ENCODE data around the gene ATP6V0C.

- no peak for TF ChIP-seq EZH2 (IDR thresholded peaks at IDR 0.05; ENCODE audit: low read length)
- no peak for TF ChIP-seq CTCF (optimal IDR thresholded peaks at IDR 0.05 in 1 of 3, IDR thresholded peaks at IDR 0.05 in 1 of 3, conservative IDR thresholded peaks at IDR 0.05 in 1 of 3; ENCODE audit: extremely low read depth in 1 of 3, insufficient read depth in 2 of 3, low read length in 3 of 3)
These were observed 46.9 kb upstream of the ATP6V0C start for GRCh38 chr16:2466667-2467527.

All from keratinocyte (primary cell).